Chondrocyte (in vitro differentiated cells): ENCODE measurements around the gene IRF2BP2. TPM values are rescaled to one million over a fixed set of nuclear protein-coding genes. Genes with fewer than 3 reads are reported as not detected.

Experiments
- DNase-seq: peaks from one replicate; pipeline ENCODE4 v3.0.0; 2021; ENCODE audit warnings: mixed read lengths, low spot score
- H3K27ac Mint-ChIP-seq: one replicate; pipeline ENCODE4 v1.8.0; 2021; ENCODE audit warnings: mild to moderate bottlenecking, moderate library complexity, mixed read lengths; ENCODE audit not compliant: unreplicated experiment
- H3K27me3 Mint-ChIP-seq: 2 replicates; pipeline ENCODE4 v1.8.0; 2021; ENCODE audit warnings: low read depth, mixed read lengths
- H3K36me3 Mint-ChIP-seq: 2 replicates; pipeline ENCODE4 v1.8.0; 2021; ENCODE audit warnings: low read depth, mixed read lengths
- H3K4me1 Mint-ChIP-seq: 2 replicates; pipeline ENCODE4 v1.8.0; 2021; ENCODE audit warnings: low read depth, mild to moderate bottlenecking, mixed read lengths
- H3K4me3 Mint-ChIP-seq: one replicate; pipeline ENCODE4 v1.8.0; 2021; ENCODE audit warnings: mild to moderate bottlenecking, moderate library complexity, mixed read lengths; ENCODE audit not compliant: unreplicated experiment
- H3K9me3 Mint-ChIP-seq: 2 replicates; pipeline ENCODE4 v1.8.0; 2021; ENCODE audit warnings: low read depth, mixed read lengths
- CTCF ChIP-seq: fragments of 200-600 bp; sonication (generic); IDR thresholded peaks from 2 replicates; pipeline ENCODE4 v1.5.0; 2021; ENCODE audit warnings: antibody characterized with exemption, mild to moderate bottlenecking, moderate library complexity
- total RNA-seq: library from RNA; stranded (reverse); gene quantifications from 3 replicates; pipeline ENCODE4 v1.2.1, GENCODE V29; 2021

Gene IRF2BP2
- total RNA-seq, 1 donor from 2014 or later, result 70.5 TPM

DNA sequence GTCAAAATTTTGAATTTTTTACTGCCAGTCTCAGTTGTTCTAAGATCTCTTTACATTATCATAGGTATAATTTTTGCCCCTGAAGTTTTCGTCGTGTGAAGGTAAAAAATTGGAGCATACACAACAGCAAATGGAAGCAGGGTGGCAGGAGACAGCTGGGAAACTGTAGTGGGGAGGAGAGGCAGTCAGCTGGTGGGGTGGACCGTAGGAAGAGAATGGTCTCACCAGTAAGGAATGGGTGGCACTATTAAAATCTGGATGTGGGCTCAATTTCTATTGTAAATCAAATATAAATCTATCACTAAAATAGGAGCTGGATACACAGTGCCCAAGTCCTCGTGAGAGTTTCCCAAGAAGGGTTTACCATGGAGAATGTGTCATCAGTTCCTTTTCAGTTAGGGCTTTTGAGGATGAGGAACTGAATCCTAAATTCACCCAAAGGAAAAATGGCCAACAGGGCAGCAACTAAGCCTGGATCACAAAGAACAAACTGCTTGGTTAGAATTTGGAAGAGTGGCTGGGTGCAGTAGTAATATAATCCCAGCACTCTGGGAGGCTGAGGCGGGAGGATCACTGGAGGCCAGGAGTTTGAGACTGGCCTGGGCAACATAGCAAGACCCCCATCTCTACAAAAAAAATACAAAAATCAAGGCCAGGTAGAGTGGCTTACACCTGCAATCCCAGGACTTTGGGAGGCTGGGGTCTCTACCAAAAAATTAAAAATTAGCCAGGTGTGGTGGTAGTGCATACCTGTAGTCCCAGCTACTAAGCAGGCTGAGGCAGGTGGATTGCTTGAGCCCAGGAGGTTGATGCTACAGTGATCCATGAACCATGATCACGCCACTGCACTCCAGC, 10.5 kb upstream of the IRF2BP2 start:
- Mint-ChIP-seq H3K36me3 (no peaks in the 10 kb centered on the region), H3K9me3 (no peaks in the 10 kb centered on the region), H3K27me3 (no peaks in the 10 kb centered on the region), H3K27ac (peak overlapping the region; percentile 71), H3K4me3 (no peak overlapping the region), H3K4me1 (peaks cover 72% of the 10 kb centered on the region)
- peak; percentile 15 for TF ChIP-seq CTCF
- no peak for DNase-seq

DNA sequence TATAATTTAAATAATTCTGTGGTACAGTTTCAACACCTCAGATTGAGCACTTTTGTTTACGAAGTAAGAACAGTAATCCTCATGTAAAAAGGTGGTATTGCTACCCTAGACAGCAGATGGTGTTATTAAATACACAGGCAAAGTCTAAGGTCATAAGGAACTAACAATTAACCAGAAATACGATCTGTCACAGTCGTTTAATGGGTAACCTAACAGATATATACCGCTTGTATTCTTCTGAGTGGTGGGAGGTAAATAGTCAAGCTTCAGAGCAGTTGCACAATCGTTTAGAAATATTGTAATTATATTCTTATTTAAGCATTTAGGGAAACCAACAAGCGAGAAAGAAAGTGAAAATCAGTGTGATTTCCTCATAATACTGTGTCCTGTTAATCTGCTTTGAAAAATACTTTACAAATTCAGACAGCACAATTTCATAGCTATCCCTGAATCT, 9.8 kb upstream of the IRF2BP2 start:
- DNase-seq, result no peak
- Mint-ChIP-seq H3K9me3 (no peaks in the 10 kb centered on the region), H3K27ac (peak overlapping the region; percentile 94)

GRCh38 chr1:234619071-234619480, 9.1 kb upstream of the IRF2BP2 start:
- no peaks in the 10 kb centered on the region for H3K27me3 Mint-ChIP-seq
- peak; percentile 20 for TF ChIP-seq CTCF
- DNase-seq, result no peak
- H3K9me3 Mint-ChIP-seq, result no peaks in the 10 kb centered on the region
- peak overlapping the region; percentile 94 for H3K27ac Mint-ChIP-seq
- peaks cover 69% of the 10 kb centered on the region for H3K4me1 Mint-ChIP-seq
- no peaks in the 10 kb centered on the region for H3K36me3 Mint-ChIP-seq
- H3K4me3 Mint-ChIP-seq, result no peak overlapping the region

More for the DNA sequence above, 9.8 kb upstream of the IRF2BP2 start:
- no peaks in the 10 kb centered on the region for H3K27me3 Mint-ChIP-seq
- TF ChIP-seq CTCF, result no peak
- peaks cover 70% of the 10 kb centered on the region for H3K4me1 Mint-ChIP-seq
- no peak overlapping the region for H3K4me3 Mint-ChIP-seq
- no peaks in the 10 kb centered on the region for H3K36me3 Mint-ChIP-seq

DNA sequence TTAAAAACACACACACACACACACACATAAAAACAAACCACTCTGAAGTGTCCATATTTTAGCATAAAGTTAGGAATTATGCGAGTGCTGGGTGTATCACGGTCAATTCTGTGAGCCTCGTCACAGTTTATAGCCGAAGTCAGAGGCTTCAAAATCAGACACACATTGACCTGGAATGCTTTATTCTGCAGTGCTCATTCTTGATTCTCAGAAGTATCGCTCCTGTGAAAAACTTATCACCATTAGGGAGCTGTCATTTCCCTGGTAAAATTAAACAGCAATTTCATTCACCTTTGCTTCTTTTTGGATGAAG, 8.7 kb upstream of the IRF2BP2 start:
- no peaks in the 10 kb centered on the region for H3K9me3 Mint-ChIP-seq

More for the DNA sequence above, 8.7 kb upstream of the IRF2BP2 start:
- TF ChIP-seq CTCF, result no peak
- no peak for DNase-seq
- H3K4me1 Mint-ChIP-seq, result peaks cover 72% of the 10 kb centered on the region
- H3K27ac Mint-ChIP-seq, result peak overlapping the region; percentile 94
- no peak overlapping the region for H3K4me3 Mint-ChIP-seq
- no peaks in the 10 kb centered on the region for H3K36me3 Mint-ChIP-seq
- H3K27me3 Mint-ChIP-seq, result no peaks in the 10 kb centered on the region
